GM12875 (cell line): ENCODE data around the gene CCDC63.

Experiments
- H3K4me3 ChIP-seq: one replicate; pipeline ENCODE4 v1.5.1; 2011; ENCODE audit warnings: low read depth, low read length, control low read depth
- TF ChIP-seq, protein P1 (sequence below): IDR thresholded peaks from 2 replicates; pipeline ENCODE4 v1.5.1; 2011; ENCODE audit warnings: low read depth, mild to moderate bottlenecking, control low read depth, inconsistent platforms, low read length, moderate library complexity, borderline replicate concordance; ENCODE audit not compliant: insufficient read depth

The CCDC63 gene

GRCh38 chr12:110928700-110929099 lies 81.9 kb downstream of the CCDC63 start:
- no peak overlapping the region for H3K4me3 ChIP-seq
- TF ChIP-seq, protein P1, sequence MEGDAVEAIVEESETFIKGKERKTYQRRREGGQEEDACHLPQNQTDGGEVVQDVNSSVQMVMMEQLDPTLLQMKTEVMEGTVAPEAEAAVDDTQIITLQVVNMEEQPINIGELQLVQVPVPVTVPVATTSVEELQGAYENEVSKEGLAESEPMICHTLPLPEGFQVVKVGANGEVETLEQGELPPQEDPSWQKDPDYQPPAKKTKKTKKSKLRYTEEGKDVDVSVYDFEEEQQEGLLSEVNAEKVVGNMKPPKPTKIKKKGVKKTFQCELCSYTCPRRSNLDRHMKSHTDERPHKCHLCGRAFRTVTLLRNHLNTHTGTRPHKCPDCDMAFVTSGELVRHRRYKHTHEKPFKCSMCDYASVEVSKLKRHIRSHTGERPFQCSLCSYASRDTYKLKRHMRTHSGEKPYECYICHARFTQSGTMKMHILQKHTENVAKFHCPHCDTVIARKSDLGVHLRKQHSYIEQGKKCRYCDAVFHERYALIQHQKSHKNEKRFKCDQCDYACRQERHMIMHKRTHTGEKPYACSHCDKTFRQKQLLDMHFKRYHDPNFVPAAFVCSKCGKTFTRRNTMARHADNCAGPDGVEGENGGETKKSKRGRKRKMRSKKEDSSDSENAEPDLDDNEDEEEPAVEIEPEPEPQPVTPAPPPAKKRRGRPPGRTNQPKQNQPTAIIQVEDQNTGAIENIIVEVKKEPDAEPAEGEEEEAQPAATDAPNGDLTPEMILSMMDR, result no peak

DNA sequence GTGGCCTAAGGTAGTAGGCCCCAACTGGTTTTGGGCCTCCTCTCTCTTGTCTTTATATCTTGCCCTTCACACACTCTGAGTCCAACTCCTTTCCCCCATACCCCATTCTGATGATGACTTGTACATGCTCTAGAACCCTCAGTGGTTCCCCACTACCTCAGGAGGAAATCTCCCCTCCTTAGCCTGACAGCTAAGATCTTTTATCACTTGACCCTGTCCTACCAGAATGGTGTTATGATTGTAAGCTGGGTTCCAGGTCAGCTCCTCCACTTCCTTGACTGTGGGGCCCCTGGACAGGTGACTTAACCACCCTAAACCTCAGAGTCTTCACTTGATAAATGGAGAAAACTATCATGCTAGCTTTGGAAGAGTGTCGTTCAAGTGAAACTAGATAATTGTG lies 83.0 kb downstream of the CCDC63 start:
- H3K4me3 ChIP-seq, result no peak overlapping the region
- TF ChIP-seq, protein P1, result no peak

DNA sequence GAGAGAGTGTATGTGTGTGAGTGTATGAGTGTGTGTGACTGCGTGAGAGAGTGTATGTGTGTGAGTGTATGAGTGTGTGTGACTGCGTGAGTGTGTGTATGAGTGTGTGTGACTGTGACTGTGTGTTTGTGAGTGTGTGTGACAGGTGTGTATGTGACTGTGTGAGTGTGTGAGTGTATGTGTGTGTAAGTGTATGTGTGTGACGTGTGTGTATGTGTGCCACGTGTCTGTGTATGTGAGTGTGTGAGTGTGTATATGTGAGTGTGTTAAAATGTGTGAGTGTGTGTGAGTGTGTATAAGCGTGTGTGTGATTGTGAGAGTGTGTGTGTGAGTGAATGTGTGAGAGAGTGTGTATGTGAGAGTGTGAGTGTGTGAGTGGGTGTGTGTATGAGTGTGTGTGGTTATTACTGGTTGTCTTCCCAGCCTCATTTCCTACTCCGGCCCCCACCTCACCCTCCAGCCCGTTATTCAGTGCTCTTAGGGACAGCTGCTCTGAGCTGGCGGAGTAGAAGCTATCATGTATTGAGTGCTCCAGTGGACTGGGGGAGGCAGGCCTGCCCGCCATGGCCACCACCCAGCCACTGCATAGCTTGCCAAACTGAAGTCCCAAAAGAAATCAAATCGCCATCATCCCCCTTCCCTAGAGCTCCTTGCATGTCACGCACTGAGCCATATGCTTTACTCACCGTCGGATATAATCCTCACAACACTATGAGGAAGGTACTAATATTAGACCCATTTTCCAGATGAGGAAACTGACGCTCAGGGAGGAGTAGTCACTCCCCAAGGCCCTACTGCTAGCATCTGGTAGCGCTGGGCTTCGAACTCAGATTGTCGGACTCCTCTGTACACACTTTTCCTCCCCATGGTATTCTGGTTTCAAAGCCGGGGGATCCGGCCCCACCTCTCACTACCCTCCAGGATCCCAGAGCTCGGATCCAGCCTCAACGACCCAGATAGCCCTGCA lies 83.8 kb downstream of the CCDC63 start:
- TF ChIP-seq, protein P1, result no peak
- H3K4me3 ChIP-seq, result no peak overlapping the region

DNA sequence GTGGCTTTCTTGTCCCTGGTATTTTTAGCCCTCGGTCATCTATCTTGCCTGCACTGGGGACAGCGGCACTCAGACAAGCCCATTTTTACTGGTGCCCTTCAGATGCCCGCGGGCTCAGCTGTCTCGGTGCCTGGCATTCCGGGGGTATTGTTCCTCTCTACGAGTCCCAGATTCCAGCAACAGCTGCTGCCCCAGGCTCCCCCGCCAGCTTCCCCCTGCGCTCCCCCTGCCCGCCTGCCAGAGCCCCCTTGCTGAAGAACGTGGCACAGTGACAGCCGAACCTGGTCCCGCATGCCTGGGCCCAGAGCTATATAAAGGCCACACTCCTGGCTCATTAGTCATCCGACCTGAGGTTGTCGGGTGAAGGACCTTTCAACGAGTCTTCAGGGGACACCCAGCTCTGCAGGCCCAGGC lies 84.5 kb downstream of the CCDC63 start:
- no peak overlapping the region for H3K4me3 ChIP-seq
- TF ChIP-seq, protein P1, result no peak

- TF ChIP-seq, protein P1, result no peak
- H3K4me3 ChIP-seq, result no peak overlapping the region
Observed at GRCh38 chr12:110932046-110932445, 85.3 kb downstream of the CCDC63 start.

GRCh38 chr12:110933326-110933974 lies 86.7 kb downstream of the CCDC63 start:
- H3K4me3 ChIP-seq, result no peak overlapping the region
- TF ChIP-seq, protein P1, result no peak
